OCI-LY7 (cell line): ENCODE data around the gene FAM81A.

Experiments used
- CTCF ChIP-seq: fragments of 200-600 bp; sonication (generic); conservative IDR thresholded peaks from 2 replicates; pipeline ENCODE4 v1.5.1; 2014; ENCODE audit warnings: mild to moderate bottlenecking, antibody characterized with exemption, low read length, moderate library complexity, mixed read lengths
- EZH2phosphoT487 ChIP-seq: fragments of 200-600 bp; sonication (generic); IDR thresholded peaks from 2 replicates; pipeline ENCODE4 v1.6.1; 2018; ENCODE audit warnings: low read depth, borderline replicate concordance, mild to moderate bottlenecking, mixed run types, antibody characterized with exemption, low read length, moderate library complexity, mixed read lengths

- TF ChIP-seq CTCF (no peak), EZH2phosphoT487 (no peak)
Measured at GRCh38 chr15:59443341-59444072, 5.5 kb downstream of the FAM81A start.
